Epithelial cell of esophagus (primary cell): ENCODE data around the gene B3GNT3.
"Not testable (repeated sequence)": the region's sequence is repeated elsewhere in the genome, so short reads cannot be mapped to it uniquely, and the experiment has no call there.

Experiments
- DNase-seq: peaks from one replicate; pipeline ENCODE4 v3.0.0; 2010; ENCODE audit warnings: low read depth
- H3K4me3 ChIP-seq: 2 replicates; pipeline ENCODE4 v1.5.1; 2011; ENCODE audit warnings: mild to moderate bottlenecking, low read length, control low read depth
- CTCF ChIP-seq: IDR thresholded peaks from 2 replicates; pipeline ENCODE4 v1.5.1; 2011; ENCODE audit warnings: low read depth, mild to moderate bottlenecking, low read length, control low read depth, inconsistent platforms; ENCODE audit not compliant: insufficient read depth; ENCODE audit errors: missing control alignments

B3GNT3 gene

GRCh38 chr19:17778968-17779929 is 15.7 kb upstream of the B3GNT3 start:
- TF ChIP-seq CTCF, result no peak
- peak; percentile 74 for DNase-seq
- no peak overlapping the region for H3K4me3 ChIP-seq

DNA sequence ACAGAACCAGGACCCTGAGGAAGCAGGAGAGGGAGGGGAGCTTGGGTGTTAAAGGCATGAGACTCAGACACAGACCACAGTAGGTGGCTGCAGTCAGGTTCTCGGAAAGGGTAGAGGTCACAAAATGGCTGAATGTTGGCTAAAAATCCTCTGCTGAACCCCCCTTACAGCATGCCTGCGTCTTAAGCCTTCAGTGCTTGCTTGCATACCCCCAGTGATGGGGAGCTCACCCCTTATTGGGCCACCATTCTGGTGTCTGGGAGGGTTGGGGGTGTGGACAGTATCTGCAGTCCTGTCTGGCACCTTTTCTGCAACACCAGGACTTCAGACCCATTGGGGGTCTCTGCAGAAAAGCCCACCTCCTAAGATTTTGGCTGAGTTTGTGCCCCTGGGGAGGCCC is 14.2 kb upstream of the B3GNT3 start:
- DNase-seq, result no peak
- no peak overlapping the region for H3K4me3 ChIP-seq
- no peak for TF ChIP-seq CTCF

DNA sequence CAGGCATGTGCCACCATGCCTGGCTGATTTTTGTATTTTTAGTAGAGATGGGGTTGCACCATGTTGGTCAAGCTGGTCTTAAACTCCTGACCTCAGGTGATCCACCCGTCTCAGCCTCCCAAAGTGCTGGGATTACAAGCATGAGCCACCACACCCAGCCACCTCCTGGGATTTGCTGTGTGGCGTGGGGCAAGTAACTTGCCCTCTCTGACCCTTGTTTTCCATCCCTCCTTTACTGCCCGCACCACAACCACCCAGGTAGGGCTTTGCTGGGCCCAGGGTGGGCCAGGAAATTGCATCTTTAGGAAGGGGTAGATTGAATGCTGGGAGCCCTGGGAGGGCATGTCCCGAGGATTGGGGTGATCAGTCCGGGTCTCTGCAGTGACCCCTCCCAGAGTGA is 11.2 kb upstream of the B3GNT3 start:
- DNase-seq, H3K4me3 ChIP-seq: not testable (repeated sequence)

DNA sequence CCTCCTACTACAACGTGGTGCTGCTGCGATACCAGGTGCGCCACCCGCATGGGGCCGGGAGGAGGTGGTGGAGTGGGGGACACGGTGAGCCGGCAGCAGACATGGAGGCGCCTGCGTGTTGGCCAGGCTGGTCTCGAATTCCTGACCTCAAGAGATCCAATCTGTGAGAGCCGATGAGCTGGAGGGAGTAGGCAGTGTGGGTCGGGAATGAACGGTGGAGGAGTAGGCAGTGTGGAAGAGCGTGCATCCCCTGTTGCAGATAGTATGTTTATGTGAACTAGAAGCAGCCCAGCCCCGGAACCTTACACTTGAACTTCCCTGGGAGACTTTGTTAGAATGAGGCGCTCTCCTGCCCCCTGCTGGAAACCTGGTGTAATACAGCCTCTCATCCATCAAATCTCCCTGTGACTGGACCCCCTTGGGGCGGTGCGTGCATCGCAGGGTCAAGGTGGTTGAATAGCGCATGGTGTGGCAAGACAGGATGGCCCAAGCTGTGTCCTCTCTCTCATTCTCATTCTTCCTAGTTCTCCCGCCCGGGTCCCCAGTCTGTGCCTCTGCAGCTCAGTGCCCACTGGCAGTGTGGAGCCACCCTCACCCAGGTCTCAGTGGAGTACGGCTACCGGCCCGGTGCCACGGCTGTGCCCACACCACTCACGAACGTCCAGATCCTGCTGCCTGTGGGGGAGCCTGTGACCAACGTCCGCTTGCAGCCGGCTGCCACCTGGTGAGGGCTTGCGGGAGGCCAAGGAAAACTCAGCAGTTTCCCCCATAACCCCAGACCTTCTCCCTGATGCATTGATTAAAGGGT is 10.5 kb upstream of the B3GNT3 start:
- peak; percentile 65 for DNase-seq
- no peak overlapping the region for H3K4me3 ChIP-seq
- TF ChIP-seq CTCF, result peak; percentile 83

DNA sequence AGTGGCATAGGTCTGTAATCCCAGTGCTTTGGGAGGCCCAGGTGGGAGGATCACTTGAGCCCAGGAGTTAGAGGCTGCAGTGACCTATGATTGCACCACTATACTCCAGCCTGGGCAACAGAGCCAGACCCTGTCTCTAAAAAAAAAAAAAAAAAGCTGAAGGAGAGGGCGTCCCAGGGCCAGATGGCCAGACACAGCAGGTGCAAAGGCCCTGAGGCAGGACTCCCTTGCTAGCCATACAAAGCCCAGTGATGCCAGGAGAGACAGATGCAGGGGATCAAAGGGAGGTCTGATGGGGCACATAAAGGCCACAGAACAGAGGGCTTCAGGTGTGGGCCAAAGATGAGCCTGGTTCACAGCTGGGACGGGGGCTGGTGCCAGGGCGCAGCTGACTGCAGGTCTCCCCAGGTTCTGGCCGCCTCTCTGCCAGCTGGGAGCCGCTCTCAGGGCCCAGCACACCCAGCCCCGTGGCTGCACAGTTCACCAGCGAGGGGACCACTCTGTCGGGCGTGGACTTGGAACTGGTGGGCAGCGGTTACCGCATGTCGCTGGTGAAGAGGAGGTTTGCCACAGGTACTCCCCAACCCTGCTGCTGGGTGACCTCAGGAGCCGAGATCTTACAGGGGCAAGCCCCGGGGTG is 7.5 kb upstream of the B3GNT3 start:
- H3K4me3 ChIP-seq, result no peak overlapping the region
- TF ChIP-seq CTCF, result no peak
- no peak for DNase-seq

DNA sequence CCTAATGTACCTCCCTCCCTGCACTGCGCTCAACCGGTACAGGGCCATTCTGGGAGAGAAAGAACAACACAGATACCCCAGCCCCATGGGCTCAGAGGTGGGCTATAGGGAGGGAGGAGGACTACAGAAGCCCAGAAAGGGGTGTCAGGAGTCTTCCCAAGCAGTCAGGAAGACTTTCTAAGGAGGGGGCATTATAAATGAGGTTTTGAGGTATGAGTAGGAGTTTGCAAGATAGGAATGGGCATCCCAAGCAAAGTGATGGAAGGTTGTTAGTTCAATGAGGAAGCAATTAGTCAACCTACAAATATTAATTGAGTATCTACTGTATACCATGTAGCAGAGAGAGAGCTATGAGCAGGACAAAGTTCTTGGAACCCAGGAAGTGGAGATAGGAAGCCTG is 6.3 kb upstream of the B3GNT3 start:
- no peak for TF ChIP-seq CTCF
- no peak overlapping the region for H3K4me3 ChIP-seq
- DNase-seq, result no peak

DNA sequence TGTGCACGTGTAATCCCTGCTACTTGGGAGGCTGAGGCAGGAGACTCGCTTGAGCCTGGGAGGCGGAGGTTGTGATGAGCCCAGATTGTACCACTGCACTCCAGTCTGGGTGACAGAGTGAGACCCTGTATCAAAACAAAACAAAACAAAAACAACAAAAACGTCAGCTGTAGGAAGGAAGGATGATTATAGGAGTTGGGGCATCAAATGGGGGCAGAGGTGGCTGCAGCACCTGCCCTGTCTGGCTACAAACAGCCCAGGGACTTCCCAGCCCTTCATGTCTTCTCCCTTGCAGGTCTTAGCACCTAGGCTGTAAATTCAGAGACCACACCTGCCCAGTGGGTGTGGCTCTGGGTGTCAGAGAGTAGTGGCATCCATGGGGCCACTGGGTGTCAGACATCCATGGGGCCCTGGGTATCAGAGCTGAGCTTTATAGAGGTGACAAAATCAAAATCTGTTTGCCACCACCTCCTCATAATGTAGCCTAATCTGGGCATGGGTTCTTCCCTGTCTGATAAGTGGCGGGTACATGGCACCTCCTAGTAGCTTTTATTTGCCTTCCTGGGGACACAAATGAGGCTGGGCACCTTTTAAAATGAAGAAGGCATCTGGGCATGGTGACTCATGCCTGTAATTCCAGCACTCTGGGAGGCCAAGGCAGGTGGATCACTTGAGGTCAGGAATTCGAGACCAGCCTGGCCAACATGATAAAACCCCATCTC is 4.7 kb upstream of the B3GNT3 start:
- no peak overlapping the region for H3K4me3 ChIP-seq
- no peak for TF ChIP-seq CTCF
- DNase-seq, result no peak
